Parathyroid adenoma (tissue), 2 donors: Measurements from ENCODE around the gene GART.
"Not testable (repeated sequence)": the region's sequence is repeated elsewhere in the genome, so short reads cannot be mapped to it uniquely, and the experiment has no call there.

Experiments used
- H2AFZ ChIP-seq: fragments of 300-600 bp; sonication (generic); one replicate; pipeline ENCODE4 v1.7.0; 2017; ENCODE audit warnings: antibody characterized with exemption, mild to moderate bottlenecking
- H3K27ac ChIP-seq: fragments of 300-600 bp; sonication (generic); one replicate; pipeline ENCODE4 v1.7.0; 2017
- H3K27me3 ChIP-seq: fragments of 300-600 bp; sonication (generic); one replicate; pipeline ENCODE4 v1.7.0; 2017; ENCODE audit warnings: low read length; ENCODE audit not compliant: control insufficient read depth, insufficient read depth
- H3K36me3 ChIP-seq: fragments of 300-600 bp; sonication (generic); one replicate; pipeline ENCODE4 v1.7.0; 2017; ENCODE audit warnings: low read length; ENCODE audit not compliant: control insufficient read depth, insufficient read depth
- H3K4me1 ChIP-seq: fragments of 300-600 bp; sonication (generic); one replicate; pipeline ENCODE4 v1.7.0; 2017; ENCODE audit warnings: control low read depth
- H3K4me2 ChIP-seq: fragments of 300-600 bp; sonication (generic); one replicate; pipeline ENCODE4 v1.7.0; 2017; ENCODE audit warnings: low read length
- H3K4me3 ChIP-seq: fragments of 300-600 bp; sonication (generic); one replicate; pipeline ENCODE4 v1.7.0; 2017; ENCODE audit warnings: low read depth, low read length
- H3K79me2 ChIP-seq: fragments of 300-600 bp; sonication (generic); one replicate; pipeline ENCODE4 v1.7.0; 2017; ENCODE audit warnings: control low read depth
- H3K9ac ChIP-seq: fragments of 300-600 bp; sonication (generic); one replicate; pipeline ENCODE4 v1.7.0; 2017; ENCODE audit warnings: mild to moderate bottlenecking
- H3K9me3 ChIP-seq: fragments of 300-600 bp; sonication (generic); one replicate; pipeline ENCODE4 v1.7.0; 2017; ENCODE audit warnings: low read length; ENCODE audit not compliant: control insufficient read depth
- CTCF ChIP-seq: fragments of 300-600 bp; sonication (generic); IDR thresholded peaks from one replicate; pipeline ENCODE4 v1.7.0; 2017; ENCODE audit warnings: antibody characterized with exemption, mild to moderate bottlenecking
- donor health status: primary hyperparathyroidism.

The GART gene

GRCh38 chr21:33584455-33584854 lies 42.5 kb upstream of the GART start:
- no peak overlapping the region for H2AFZ ChIP-seq
- H3K4me1 ChIP-seq: no peaks in the 10 kb centered on the region
- no peaks in the 10 kb centered on the region for H3K36me3 ChIP-seq
- H3K9ac ChIP-seq: no peak overlapping the region
- TF ChIP-seq CTCF: no peak
- H3K4me2 ChIP-seq: no peak overlapping the region
- no peak overlapping the region for H3K27ac ChIP-seq
- H3K79me2 ChIP-seq: no peaks in the 10 kb centered on the region
- no peak overlapping the region for H3K4me3 ChIP-seq
- H3K9me3 ChIP-seq: no peaks in the 10 kb centered on the region
- H3K27me3 ChIP-seq: no peaks in the 10 kb centered on the region

DNA sequence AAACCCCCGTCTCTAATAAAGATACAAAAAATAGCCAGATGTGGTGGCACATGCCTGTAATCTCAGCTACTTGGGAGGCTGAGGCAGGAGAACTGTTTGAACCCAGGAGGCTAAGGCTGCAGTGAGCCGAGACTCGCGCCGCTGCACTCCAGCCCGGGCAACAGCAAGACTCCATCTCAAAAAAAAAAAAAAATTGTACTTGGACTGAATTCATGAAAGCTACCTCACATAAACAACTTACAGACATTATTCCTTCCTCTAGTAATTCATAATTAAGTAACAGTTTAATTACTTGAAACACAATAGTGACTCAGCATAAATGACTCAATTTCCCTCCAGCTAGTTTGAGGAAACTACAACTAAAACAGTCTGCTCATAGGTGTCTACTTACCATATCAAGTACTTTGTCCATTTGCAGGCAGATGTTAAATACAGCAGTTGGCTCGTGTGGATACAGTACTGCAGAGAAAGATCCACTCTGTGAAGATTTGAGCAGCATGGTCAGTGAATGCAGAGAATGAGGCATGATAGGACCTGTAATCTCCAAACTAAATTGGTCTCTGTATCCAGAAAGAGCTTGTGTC lies 37.1 kb upstream of the GART start:
- no peak for TF ChIP-seq CTCF
- Histone ChIP-seq H3K4me2 (no peak overlapping the region), H3K27ac (no peak overlapping the region), H2AFZ (no peak overlapping the region), H3K79me2 (no peaks in the 10 kb centered on the region), H3K27me3 (no peaks in the 10 kb centered on the region), H3K9me3 (no peaks in the 10 kb centered on the region), H3K36me3 (no peaks in the 10 kb centered on the region), H3K4me1 (no peaks in the 10 kb centered on the region), H3K9ac (no peak overlapping the region), H3K4me3 (no peak overlapping the region)

DNA sequence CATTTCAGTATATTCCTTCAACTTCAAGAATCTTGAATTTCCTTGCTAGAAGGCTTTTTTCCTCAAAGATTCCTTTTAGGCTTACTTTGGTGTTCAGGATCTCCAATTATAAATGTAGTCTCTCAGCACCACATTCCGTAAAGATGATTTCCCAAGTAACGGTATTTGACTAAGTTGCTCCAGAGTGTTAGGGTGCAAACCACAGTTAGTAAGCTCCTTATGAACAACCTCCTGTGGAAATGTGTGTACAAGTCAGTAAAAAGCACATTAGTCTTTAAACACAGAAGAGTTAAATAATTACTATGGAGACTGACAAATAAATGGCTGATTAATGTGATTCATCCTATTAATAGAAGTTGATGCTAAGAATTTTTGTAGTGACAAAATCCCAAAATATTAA lies 36.3 kb upstream of the GART start:
- H3K4me1 ChIP-seq: no peaks in the 10 kb centered on the region
- H2AFZ ChIP-seq: no peak overlapping the region
- no peak overlapping the region for H3K4me2 ChIP-seq
- H3K27ac ChIP-seq: no peak overlapping the region
- H3K27me3 ChIP-seq: no peaks in the 10 kb centered on the region
- H3K79me2 ChIP-seq: no peaks in the 10 kb centered on the region
- H3K36me3 ChIP-seq: no peaks in the 10 kb centered on the region
- H3K9me3 ChIP-seq: no peaks in the 10 kb centered on the region
- no peak overlapping the region for H3K9ac ChIP-seq
- no peak for TF ChIP-seq CTCF
- H3K4me3 ChIP-seq: no peak overlapping the region

- not testable (repeated sequence) for H3K9me3 ChIP-seq, H2AFZ ChIP-seq, H3K4me2 ChIP-seq, H3K4me3 ChIP-seq, H3K27ac ChIP-seq, H3K36me3 ChIP-seq, H3K4me1 ChIP-seq, H3K27me3 ChIP-seq, H3K79me2 ChIP-seq, H3K9ac ChIP-seq
Measured at GRCh38 chr21:33576741-33577141, 34.8 kb upstream of the GART start.

DNA sequence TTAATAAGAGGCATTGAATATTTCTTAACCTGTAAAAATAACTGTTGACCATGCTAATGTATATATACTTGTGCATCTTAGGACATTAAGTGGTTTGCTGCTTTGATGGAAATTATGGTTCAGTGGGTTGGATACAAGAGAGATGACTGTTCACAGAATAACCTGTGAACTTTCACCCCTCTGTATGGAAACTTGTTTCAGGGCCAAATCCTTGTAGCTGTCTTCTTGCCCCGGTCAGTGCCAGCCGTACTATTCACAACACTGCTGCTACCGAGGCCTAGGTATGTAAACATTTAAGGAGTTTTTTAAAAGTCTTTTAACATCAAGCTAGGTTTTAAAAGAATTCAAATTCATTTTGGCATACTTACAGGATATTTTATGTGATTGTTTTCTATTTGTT lies 30.4 kb upstream of the GART start:
- H3K79me2 ChIP-seq: peaks cover 5% of the 10 kb centered on the region
- peaks cover 3% of the 10 kb centered on the region for H3K4me1 ChIP-seq
- no peaks in the 10 kb centered on the region for H3K36me3 ChIP-seq
- no peak overlapping the region for H3K27ac ChIP-seq
- H3K4me3 ChIP-seq: no peak overlapping the region
- H3K27me3 ChIP-seq: no peaks in the 10 kb centered on the region
- no peak overlapping the region for H3K9ac ChIP-seq
- H3K9me3 ChIP-seq: no peaks in the 10 kb centered on the region
- TF ChIP-seq CTCF: no peak
- H2AFZ ChIP-seq: no peak overlapping the region
- H3K4me2 ChIP-seq: no peak overlapping the region
